CD4-positive, alpha-beta T cell (primary cell): ENCODE data around the gene SPECC1L. TPM values are rescaled to one million over a fixed set of nuclear protein-coding genes. Genes with fewer than 3 reads are reported as not detected.

Experiments
- ATAC-seq: fragments of 200-7000 bp; cut with Tn5 transposase; one replicate; pipeline ENCODE4 v1.10.0; 2022; ENCODE audit warnings: mild to moderate bottlenecking; ENCODE audit not compliant: poor library complexity
- CTCF ChIA-PET: fragments of 350-600 bp; sonication (Branson Sonifier 250); formaldehyde crosslinking; loops from one replicate; lab custom pipeline; 2021; ENCODE audit warnings: antibody characterized with exemption, inconsistent platforms; lab: Charles Lee
- POLR2A ChIA-PET: fragments of 350-600 bp; sonication (Branson Sonifier 250); formaldehyde crosslinking; loops from one replicate; lab custom pipeline; 2021; ENCODE audit warnings: antibody characterized with exemption, inconsistent platforms; lab: Charles Lee
- DNase-seq, 14 experiments: peaks; one replicate each; pipeline ENCODE4 v3.0.0-alpha.2; 2013 to 2020; ENCODE audit warnings: mixed read lengths in 2 of 14
- H3K27ac ChIP-seq, 2 donors: one replicate each; pipeline versions ENCODE4 v1.5.1 to v1.7.0; 2013; ENCODE audit warnings: low read length in 2 of 2, low read depth in 1 of 2, mild to moderate bottlenecking in 1 of 2
- H3K27me3 ChIP-seq, 2 experiments: 1 replicate in 1 of 2; 2 replicates in 1 of 2; pipeline versions ENCODE4 v1.6.1 to v1.7.0; 2013; ENCODE audit warnings: low read length in 2 of 2, control low read depth in 1 of 2, mild to moderate bottlenecking in 1 of 2, moderate library complexity in 1 of 2; ENCODE audit not compliant: insufficient read depth in 2 of 2, control insufficient read depth in 1 of 2
- H3K36me3 ChIP-seq: one replicate; pipeline ENCODE4 v1.6.1; 2013; ENCODE audit warnings: low read length, control low read depth; ENCODE audit not compliant: insufficient read depth
- H3K4me1 ChIP-seq: one replicate; pipeline ENCODE4 v1.6.1; 2013; ENCODE audit warnings: low read length, control low read depth; ENCODE audit not compliant: insufficient read depth
- H3K4me3 ChIP-seq: one replicate; pipeline ENCODE4 v1.5.1; 2013; ENCODE audit warnings: mild to moderate bottlenecking, low read length, moderate library complexity
- H3K9me3 ChIP-seq, 2 experiments: 1 replicate in 1 of 2; 2 replicates in 1 of 2; pipeline versions ENCODE4 v1.6.1 to v1.7.0; 2013; ENCODE audit warnings: low read length in 2 of 2, mild to moderate bottlenecking in 2 of 2, control low read depth in 1 of 2, moderate library complexity in 1 of 2; ENCODE audit not compliant: control insufficient read depth in 1 of 2, insufficient read depth in 1 of 2
- H3K27ac Mint-ChIP-seq: one replicate; pipeline ENCODE4 v1.8.0; 2020; ENCODE audit warnings: mixed read lengths
- H3K27me3 Mint-ChIP-seq: one replicate; pipeline ENCODE4 v1.8.0; 2021; ENCODE audit warnings: mixed read lengths
- H3K36me3 Mint-ChIP-seq: one replicate; pipeline ENCODE4 v1.8.0; 2021; ENCODE audit warnings: low read depth, mixed read lengths
- H3K4me1 Mint-ChIP-seq: one replicate; pipeline ENCODE4 v1.8.0; 2021; ENCODE audit warnings: low read depth, mixed read lengths
- H3K4me3 Mint-ChIP-seq: one replicate; pipeline ENCODE4 v1.8.0; 2020; ENCODE audit warnings: mild to moderate bottlenecking, mixed read lengths
- H3K9me3 Mint-ChIP-seq: one replicate; pipeline ENCODE4 v1.8.0; 2020; ENCODE audit warnings: mixed read lengths
- intact Hi-C, 2 experiments: fragments of 100-400 bp; cut with DNase I in 1 of 2; cut with micrococcal nuclease in 1 of 2; formaldehyde crosslinking; loops; one replicate each; pipeline versions ENCODE4 v1.15.1 to v1.9.0; 2023 to 2025; cut with DNase I, micrococcal nuclease
- total RNA-seq, 174 experiments: library from RNA in 2 of 174; stranded (reverse) in 2 of 174; gene quantifications; one replicate each; pipeline ENCODE4 v1.2.3 and lab custom pipeline; 2021 to 2026
- TF ChIP-seq, protein P1 (sequence below): fragments of 200-600 bp; IDR thresholded peaks from one replicate; pipeline ENCODE4 v1.8.0; 2022; ENCODE audit warnings: antibody characterized with exemption, mild to moderate bottlenecking

The SPECC1L gene
- total RNA-seq, 2 experiments from 2014 or later, result 27.5 to 31.8 TPM

- ATAC-seq (no peak), DNase-seq (peak in 1 of 14 experiments; percentile 8)
- intact Hi-C loops, result no loop called here
- CTCF ChIA-PET, result interaction anchor here (0.7 kb wide), 1 partner anchor 72 kb away, joined by 5 read pairs; no protein-coding TSS in a partner anchor
- Histone ChIP-seq H3K4me1 (peaks cover 5% of the 10 kb centered on the region), H3K27me3 (no peaks in the 10 kb centered on the region), H3K27ac (no peak overlapping the region), H3K4me3 (no peak overlapping the region), H3K9me3 (no peaks in the 10 kb centered on the region), H3K36me3 (peaks cover 25% of the 10 kb centered on the region)
- no peaks in the 10 kb centered on the region for H3K9me3 Mint-ChIP-seq
- peaks cover 27% of the 10 kb centered on the region for H3K4me1 Mint-ChIP-seq
- H3K4me3 Mint-ChIP-seq, result no peak overlapping the region
- peaks cover 63% of the 10 kb centered on the region for H3K36me3 Mint-ChIP-seq
- POLR2A ChIA-PET, result no interaction called here
- TF ChIP-seq, protein P1, sequence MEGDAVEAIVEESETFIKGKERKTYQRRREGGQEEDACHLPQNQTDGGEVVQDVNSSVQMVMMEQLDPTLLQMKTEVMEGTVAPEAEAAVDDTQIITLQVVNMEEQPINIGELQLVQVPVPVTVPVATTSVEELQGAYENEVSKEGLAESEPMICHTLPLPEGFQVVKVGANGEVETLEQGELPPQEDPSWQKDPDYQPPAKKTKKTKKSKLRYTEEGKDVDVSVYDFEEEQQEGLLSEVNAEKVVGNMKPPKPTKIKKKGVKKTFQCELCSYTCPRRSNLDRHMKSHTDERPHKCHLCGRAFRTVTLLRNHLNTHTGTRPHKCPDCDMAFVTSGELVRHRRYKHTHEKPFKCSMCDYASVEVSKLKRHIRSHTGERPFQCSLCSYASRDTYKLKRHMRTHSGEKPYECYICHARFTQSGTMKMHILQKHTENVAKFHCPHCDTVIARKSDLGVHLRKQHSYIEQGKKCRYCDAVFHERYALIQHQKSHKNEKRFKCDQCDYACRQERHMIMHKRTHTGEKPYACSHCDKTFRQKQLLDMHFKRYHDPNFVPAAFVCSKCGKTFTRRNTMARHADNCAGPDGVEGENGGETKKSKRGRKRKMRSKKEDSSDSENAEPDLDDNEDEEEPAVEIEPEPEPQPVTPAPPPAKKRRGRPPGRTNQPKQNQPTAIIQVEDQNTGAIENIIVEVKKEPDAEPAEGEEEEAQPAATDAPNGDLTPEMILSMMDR, result no peak
- no peak overlapping the region for H3K27ac Mint-ChIP-seq
- H3K27me3 Mint-ChIP-seq, result no peaks in the 10 kb centered on the region
These were observed 131.3 kb downstream of the SPECC1L start for GRCh38 chr22:24401931-24402367.

DNA sequence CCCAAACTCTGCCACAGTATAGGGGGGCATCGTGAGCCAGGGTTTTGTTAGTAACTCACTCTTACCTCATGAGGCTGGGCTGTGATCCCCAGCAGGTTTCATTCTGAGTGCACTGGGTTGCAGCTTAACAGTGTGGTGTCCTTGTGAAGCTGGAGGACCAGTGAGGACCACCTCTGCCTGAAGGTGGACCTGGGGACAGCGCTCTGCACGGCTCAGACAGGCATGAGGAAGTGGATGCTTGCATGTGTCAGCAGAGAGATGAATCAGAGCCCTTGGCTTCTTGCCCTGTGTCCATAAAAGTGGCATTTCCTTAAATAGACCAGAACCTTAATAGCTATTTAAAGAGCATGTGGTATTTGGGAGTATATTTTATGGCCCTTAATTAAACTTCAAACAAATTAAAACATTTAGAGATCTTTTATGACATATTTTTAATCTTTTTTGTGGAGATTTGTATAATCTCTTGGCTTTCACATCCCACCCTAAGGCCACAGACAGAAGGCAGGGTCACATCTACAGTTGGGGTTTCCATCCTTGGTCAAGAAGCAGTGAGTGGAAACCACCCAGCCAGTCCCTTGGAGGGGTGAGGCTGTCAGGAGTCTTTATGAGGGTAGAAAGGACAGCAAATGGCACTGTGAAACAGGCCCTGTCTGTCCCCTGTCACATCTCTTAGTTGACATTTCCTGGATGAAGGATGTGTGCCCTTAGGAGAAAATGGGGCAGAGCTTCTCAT lies 132.0 kb downstream of the SPECC1L start:
- Histone ChIP-seq H3K27ac (no peak overlapping the region), H3K36me3 (peaks cover 25% of the 10 kb centered on the region), H3K4me3 (no peak overlapping the region), H3K27me3 (no peaks in the 10 kb centered on the region), H3K9me3 (no peaks in the 10 kb centered on the region), H3K4me1 (peaks cover 10% of the 10 kb centered on the region)
- CTCF ChIA-PET, result interaction anchor here (0.7 kb wide), 1 partner anchor 73 kb away, joined by 5 read pairs; no protein-coding TSS in a partner anchor
- Mint-ChIP-seq H3K9me3 (no peaks in the 10 kb centered on the region), H3K27me3 (no peaks in the 10 kb centered on the region), H3K4me1 (peaks cover 33% of the 10 kb centered on the region), H3K36me3 (peaks cover 62% of the 10 kb centered on the region), H3K4me3 (no peak overlapping the region), H3K27ac (no peak overlapping the region)
- intact Hi-C loops, result no loop called here
- peak in 2 of 14 experiments; percentile 65 to 74 for DNase-seq
- POLR2A ChIA-PET, result no interaction called here
- no peak for ATAC-seq
- TF ChIP-seq, protein P1, result no peak

GRCh38 chr22:24403346-24403745 lies 132.7 kb downstream of the SPECC1L start:
- no peak overlapping the region for H3K4me3 Mint-ChIP-seq
- DNase-seq, result no peak
- no peak for ATAC-seq
- Histone ChIP-seq H3K9me3 (no peaks in the 10 kb centered on the region), H3K27ac (no peak overlapping the region), H3K4me1 (peaks cover 10% of the 10 kb centered on the region), H3K27me3 (no peaks in the 10 kb centered on the region), H3K36me3 (peaks cover 19% of the 10 kb centered on the region), H3K4me3 (no peak overlapping the region)
- no peak overlapping the region for H3K27ac Mint-ChIP-seq
- H3K9me3 Mint-ChIP-seq, result no peaks in the 10 kb centered on the region
- ChIA-PET CTCF (no interaction called here), POLR2A (no interaction called here)
- TF ChIP-seq, protein P1, result no peak
- peaks cover 56% of the 10 kb centered on the region for H3K36me3 Mint-ChIP-seq
- H3K4me1 Mint-ChIP-seq, result peaks cover 33% of the 10 kb centered on the region
- intact Hi-C loops, result no loop called here
- no peaks in the 10 kb centered on the region for H3K27me3 Mint-ChIP-seq
